OCI-LY7 (cell line): ENCODE measurements around the gene ING4. TPM values are rescaled to one million over a fixed set of nuclear protein-coding genes. Genes with fewer than 3 reads are reported as not detected.

ENCODE experiments used
- BruUV-seq: library from RNA; stranded (reverse); fragments of 400-500 nt; replicated peaks from 2 replicates; lab custom pipeline; 2021; lab: Mats Ljungman, UMichigan
- CTCF ChIA-PET: fragments of 300-600 bp; sonication (Branson Sonifier 250); formaldehyde crosslinking; loops from one replicate; lab custom pipeline; 2022; ENCODE audit warnings: antibody characterized with exemption; ENCODE audit not compliant: unreplicated experiment; lab: Charles Lee
- POLR2A ChIA-PET: fragments of 300-600 bp; sonication (Branson Sonifier 250); formaldehyde crosslinking; loops from one replicate; lab custom pipeline; 2022; ENCODE audit warnings: antibody characterized with exemption; lab: Charles Lee
- DNase-seq: peaks from one replicate; pipeline ENCODE4 v3.0.0-alpha.2; 2015; ENCODE audit warnings: low spot score
- H2AFZ ChIP-seq: fragments of 200-600 bp; sonication (generic), shearing (Covaris generic); 2 replicates; pipeline ENCODE4 v1.6.1; 2014; ENCODE audit warnings: mild to moderate bottlenecking, antibody characterized with exemption, low read length, moderate library complexity
- H3K27ac ChIP-seq: fragments of 200-600 bp; sonication (generic); 2 replicates; pipeline ENCODE4 v1.5.1; 2014; ENCODE audit warnings: mixed run types, low read depth, mild to moderate bottlenecking, moderate library complexity, low read length, inconsistent platforms; ENCODE audit not compliant: poor library complexity, severe bottlenecking
- H3K36me3 ChIP-seq: fragments of 200-600 bp; sonication (generic); 2 replicates; pipeline ENCODE4 v1.6.1; 2014; ENCODE audit warnings: mild to moderate bottlenecking, antibody characterized with exemption, low read length, moderate library complexity, mixed read lengths; ENCODE audit not compliant: insufficient read depth
- H3K4me1 ChIP-seq: fragments of 200-600 bp; sonication (generic); 2 replicates; pipeline ENCODE4 v1.5.1; 2014; ENCODE audit warnings: mild to moderate bottlenecking, low read length; ENCODE audit not compliant: insufficient read depth, poor library complexity, severe bottlenecking
- H3K4me2 ChIP-seq: fragments of 200-600 bp; sonication (generic); 2 replicates; pipeline ENCODE4 v1.6.1; 2014; ENCODE audit warnings: mild to moderate bottlenecking, low read length
- H3K4me3 ChIP-seq: fragments of 200-600 bp; sonication (generic); 2 replicates; pipeline ENCODE4 v1.5.1; 2014; ENCODE audit warnings: mild to moderate bottlenecking, low read depth, low read length; ENCODE audit not compliant: poor library complexity, severe bottlenecking
- H3K79me2 ChIP-seq: fragments of 200-600 bp; sonication (generic); 2 replicates; pipeline ENCODE4 v1.6.1; 2016; ENCODE audit warnings: low read depth, mild to moderate bottlenecking, low read length, moderate library complexity, mixed read lengths; ENCODE audit not compliant: insufficient read depth
- H3K9me2 ChIP-seq: fragments of 200-600 bp; sonication (generic); 2 replicates; pipeline ENCODE4 v1.6.1; 2016; ENCODE audit warnings: mild to moderate bottlenecking, low read length, mixed read lengths; ENCODE audit not compliant: insufficient read depth
- H3K9me3 ChIP-seq: fragments of 200-600 bp; sonication (generic); 2 replicates; pipeline ENCODE4 v1.6.1; 2014; ENCODE audit warnings: mild to moderate bottlenecking, mixed run types, low read length, mixed read lengths
- H4K20me1 ChIP-seq: fragments of 200-600 bp; sonication (generic); 2 replicates; pipeline ENCODE4 v1.6.1; 2014; ENCODE audit warnings: mild to moderate bottlenecking, antibody characterized with exemption, low read length, moderate library complexity, mixed read lengths; ENCODE audit not compliant: insufficient read depth
- CTCF ChIP-seq: fragments of 200-600 bp; sonication (generic); conservative IDR thresholded peaks from 2 replicates; pipeline ENCODE4 v1.5.1; 2014; ENCODE audit warnings: mild to moderate bottlenecking, antibody characterized with exemption, low read length, moderate library complexity, mixed read lengths
- EZH2phosphoT487 ChIP-seq: fragments of 200-600 bp; sonication (generic); IDR thresholded peaks from 2 replicates; pipeline ENCODE4 v1.6.1; 2018; ENCODE audit warnings: low read depth, borderline replicate concordance, mild to moderate bottlenecking, mixed run types, antibody characterized with exemption, low read length, moderate library complexity, mixed read lengths
- intact Hi-C: fragments of 100-400 bp; cut with micrococcal nuclease; formaldehyde crosslinking; loops from one replicate; pipeline ENCODE4 v1.10.0; 2022; ENCODE audit not compliant: unreplicated experiment
- total RNA-seq, 2 experiments: library from RNA; depleted of rRNA in 1 of 2; stranded (reverse); fragments of >200 nt in 1 of 2; shearing (Covaris generic) in 1 of 2; gene quantifications; 2 replicates each; pipeline ENCODE4 v1.2.3, GENCODE V29; 2014 to 2022

The ING4 gene
- total RNA-seq, 2 experiments from 2014 or later: 27.1 to 30.8 TPM

DNA sequence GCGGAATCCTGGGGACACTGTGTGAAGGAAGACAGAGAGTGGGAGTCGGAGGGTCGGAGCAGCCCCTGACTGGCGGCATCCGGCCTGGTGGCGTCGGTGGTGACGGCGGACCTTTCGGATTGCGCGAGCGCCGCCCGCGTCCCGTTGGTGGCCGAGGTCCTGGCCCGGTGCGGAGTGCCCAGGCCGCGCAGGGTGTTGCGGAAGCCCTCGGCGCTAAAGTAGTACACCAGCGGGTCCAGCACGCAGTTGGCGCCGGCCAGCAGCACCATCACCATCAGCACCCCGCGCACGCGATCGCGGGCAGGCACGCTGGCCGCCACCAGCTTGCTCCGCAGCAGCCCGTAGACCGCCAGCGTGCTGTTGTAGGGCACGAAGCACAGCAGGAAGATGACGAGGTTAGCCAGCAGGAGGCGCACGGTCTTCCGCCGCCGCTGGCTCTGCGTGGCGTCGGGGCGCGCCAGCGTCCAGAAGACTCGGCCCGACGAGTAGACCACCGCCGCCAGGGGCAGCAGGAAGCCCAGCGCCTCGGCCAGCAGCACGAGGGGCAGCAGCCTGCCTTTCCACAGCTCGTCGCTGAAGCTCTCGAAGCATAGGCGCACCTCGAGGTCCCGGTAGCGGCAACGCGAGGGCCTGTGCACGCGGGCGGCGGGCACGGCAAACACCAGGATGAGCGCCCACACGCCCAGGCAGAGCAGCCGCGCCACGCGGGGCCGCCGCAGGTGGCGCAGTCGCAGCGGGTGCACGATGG, 42.6 kb downstream of the ING4 start:
- no TSS peak for BruUV-seq

GRCh38 chr12:6618483-6619225, 44.3 kb downstream of the ING4 start:
- intact Hi-C loops: loop anchor here (1.0 kb wide), 1 partner anchor 161 kb away; no protein-coding TSS in a partner anchor
- DNase-seq: no peak
- Histone ChIP-seq H3K9me2 (no peaks in the 10 kb centered on the region), H3K4me2 (no peak overlapping the region), H2AFZ (no peak overlapping the region), H3K4me3 (no peak overlapping the region), H3K9me3 (no peaks in the 10 kb centered on the region), H4K20me1 (no peaks in the 10 kb centered on the region), H3K27ac (no peak overlapping the region), H3K36me3 (peaks cover 39% of the 10 kb centered on the region), H3K4me1 (peaks cover 14% of the 10 kb centered on the region), H3K79me2 (peaks cover 2% of the 10 kb centered on the region; the same call in 1 of the 2 replicates)
- TF ChIP-seq CTCF: no peak
- ChIA-PET CTCF (no interaction called here), POLR2A (interaction anchor here (0.5 to 1.6 kb wide), 3 partner anchors 10 to 16 kb away, joined by 4 to 7 read pairs (median 5); partner anchors contain the start of gene LPAR5)
- TSS peak; percentile 84 for BruUV-seq

More for the DNA sequence above, 42.6 kb downstream of the ING4 start:
- POLR2A ChIA-PET: interaction anchor here (1.4 kb wide), 1 partner anchor 10 kb away, joined by 6 read pairs; no protein-coding TSS in a partner anchor
- Histone ChIP-seq H3K4me2 (no peak overlapping the region), H3K4me1 (peaks cover 22% of the 10 kb centered on the region), H3K9me2 (no peaks in the 10 kb centered on the region), H3K9me3 (no peaks in the 10 kb centered on the region), H3K36me3 (peaks cover 48% of the 10 kb centered on the region), H2AFZ (no peak overlapping the region), H3K27ac (no peak overlapping the region), H3K79me2 (peaks cover 16% of the 10 kb centered on the region; the same call in 1 of the 2 replicates), H3K4me3 (no peak overlapping the region), H4K20me1 (no peaks in the 10 kb centered on the region)
- no peak for DNase-seq
- CTCF ChIA-PET: interaction anchor here (0.6 kb wide), 1 partner anchor 69 kb away, joined by 3 read pairs; the partner anchor contains the start of gene ZNF384
- intact Hi-C loops: no loop called here
- 0 out of 2 replicates have a peak, but pooled peaks have one; percentile 23 for TF ChIP-seq CTCF
- TF ChIP-seq EZH2phosphoT487: no peak
